ENCODE data around the gene RSPO3.
"Not testable (repeated sequence)": the region's sequence is repeated elsewhere in the genome, so short reads cannot be mapped to it uniquely, and the experiment has no call there.

Gene RSPO3

GRCh38 chr6:127205036-127205435 lies 86.6 kb downstream of the RSPO3 start:
- DNase-seq (ENCODE audit: low spot score), result no peak

- DNase-seq (ENCODE audit: low spot score), result no peak
Measured at GRCh38 chr6:127206531-127207095, 88.1 kb downstream of the RSPO3 start.

- no peak for DNase-seq (ENCODE audit: low spot score)
Measured at GRCh38 chr6:127207591-127208120, 89.2 kb downstream of the RSPO3 start.

- no peak for DNase-seq (ENCODE audit: low spot score)
Measured at GRCh38 chr6:127210725-127211124, 92.3 kb downstream of the RSPO3 start.

GRCh38 chr6:127212376-127212775 lies 93.9 kb downstream of the RSPO3 start:
- DNase-seq (ENCODE audit: low spot score), result no peak

- DNase-seq (ENCODE audit: low spot score), result not testable (repeated sequence)
Measured at GRCh38 chr6:127214032-127214431, 95.6 kb downstream of the RSPO3 start.

- DNase-seq (ENCODE audit: low spot score), result not testable (repeated sequence)
Measured at GRCh38 chr6:127214531-127214930, 96.1 kb downstream of the RSPO3 start.

- DNase-seq (ENCODE audit: low spot score), result no peak
Measured at GRCh38 chr6:127215931-127216330, 97.5 kb downstream of the RSPO3 start.

- DNase-seq (ENCODE audit: low spot score), result no peak
Measured at GRCh38 chr6:127216810-127217789, 98.6 kb downstream of the RSPO3 start.

GRCh38 chr6:127219869-127220268 lies 101.4 kb downstream of the RSPO3 start:
- no peak for DNase-seq (ENCODE audit: low spot score)

GRCh38 chr6:127221201-127221600 lies 102.7 kb downstream of the RSPO3 start:
- DNase-seq (ENCODE audit: low spot score), result no peak

- DNase-seq (ENCODE audit: low spot score), result no peak
Measured at GRCh38 chr6:127222418-127222817, 103.9 kb downstream of the RSPO3 start.

- DNase-seq (ENCODE audit: low spot score), result no peak
Measured at GRCh38 chr6:127225497-127225896, 107.0 kb downstream of the RSPO3 start.

GRCh38 chr6:127233819-127234218 lies 115.3 kb downstream of the RSPO3 start:
- DNase-seq (ENCODE audit: low spot score), result not testable (repeated sequence)

GRCh38 chr6:127243501-127243900 lies 125.0 kb downstream of the RSPO3 start:
- no peak for DNase-seq (ENCODE audit: low spot score)
